Measurements from ENCODE around the gene GCC2. TPM values are rescaled to one million over a fixed set of nuclear protein-coding genes. Genes with fewer than 3 reads are reported as not detected.
"Not testable (repeated sequence)": the region's sequence is repeated elsewhere in the genome, so short reads cannot be mapped to it uniquely, and the experiment has no call there.

The GCC2 gene
- total and polyA plus RNA-seq, 9 of the 15 experiments (the other 6 are each of a cell fraction or from before 2014, with no cell fraction given): 11.4 to 35.7 (median 19.9) TPM

- POLR2A ChIA-PET; H3K27me3 ChIP-seq (ENCODE audit: control insufficient read depth in 2 of 2, insufficient read depth in 2 of 2, low read length in 2 of 2); H3K9ac ChIP-seq (ENCODE audit: insufficient read depth in 1 of 2, low read depth in 2 of 2, low read length in 2 of 2); H2AFZ ChIP-seq (ENCODE audit: low read depth, low read length); BruUV-seq (replicated peaks); CTCF ChIA-PET (ENCODE audit: low intra/inter-chr PET ratio); H3K9me1 ChIP-seq (ENCODE audit: control insufficient read depth, insufficient read depth, low read length); ATAC-seq; in situ Hi-C loops (cut with MboI); FAIRE-seq; H3K79me2 ChIP-seq (ENCODE audit: control insufficient read depth, insufficient read depth, low read length); H3K4me3 ChIP-seq; H4K20me1 ChIP-seq (replicated peaks; ENCODE audit: control insufficient read depth, insufficient read depth, low read length); H3K4me1 ChIP-seq (replicated peaks in 1 of 2; ENCODE audit: control insufficient read depth in 2 of 2, insufficient read depth in 2 of 2, low read length in 2 of 2); H3K27ac ChIP-seq (ENCODE audit: extremely low read depth, low read depth, low read length); DNase-seq (ENCODE audit: extremely low read depth in 1 of 4, low spot score in 3 of 4); H3K9me3 ChIP-seq (replicated peaks; ENCODE audit: control insufficient read depth, insufficient read depth, low read depth, low read length); H3K4me2 ChIP-seq (ENCODE audit: insufficient read depth, low read length); intact Hi-C loops (cut with micrococcal nuclease): not testable (repeated sequence)
- peak; percentile 79 for TF ChIP-seq MAFG (tag; conservative IDR thresholded peaks at IDR 0.05)
- TF ChIP-seq C11orf30 (IDR thresholded peaks at IDR 0.05; ENCODE audit: low read depth): 0 out of 2 replicates have a peak, but pooled peaks have one; percentile 17
- TF ChIP-seq NFE2L1 (tag; IDR thresholded peaks at IDR 0.05; ENCODE audit: borderline replicate concordance, low read depth): peak; percentile 54; the same call in 1 of the 2 replicates
- TF ChIP-seq ZNF316 (IDR thresholded peaks at IDR 0.05): peak; percentile 68
- 100% methylated on average over 1 of the region's 3 CpGs for WGBS (ENCODE audit: insufficient coverage, low coverage, missing lambda C conversion rate)
- H3K36me3 ChIP-seq (ENCODE audit: control insufficient read depth, insufficient read depth, low read length): peaks cover 27% of the 10 kb centered on the region
Observed at GRCh38 chr2:108496167-108496566, 47.2 kb downstream of the GCC2 start.

DNA sequence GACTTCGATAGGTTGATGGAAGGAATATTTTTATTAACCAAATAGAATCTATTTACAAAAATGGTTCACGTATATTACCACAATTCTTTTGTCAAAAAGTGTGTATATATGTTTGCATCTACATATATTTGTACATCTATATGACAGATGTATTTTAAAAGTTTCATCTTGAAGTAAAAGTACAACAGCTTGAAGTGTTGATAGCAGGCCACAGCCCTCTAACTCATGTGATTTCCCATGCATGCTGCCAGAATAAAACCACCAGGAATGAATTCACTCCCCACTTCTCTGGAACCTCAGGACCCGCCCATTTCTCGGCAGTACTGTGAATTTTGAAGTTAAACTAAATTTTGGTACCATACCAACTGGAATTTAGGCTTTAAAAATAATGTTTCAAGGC, 58.6 kb downstream of the GCC2 start:
- intact Hi-C loops (cut with micrococcal nuclease); FAIRE-seq; BruUV-seq (replicated peaks); H3K4me2 ChIP-seq (ENCODE audit: insufficient read depth, low read length); H3K9ac ChIP-seq (ENCODE audit: insufficient read depth in 1 of 2, low read depth in 2 of 2, low read length in 2 of 2); ATAC-seq; H3K9me1 ChIP-seq (ENCODE audit: control insufficient read depth, insufficient read depth, low read length); H3K79me2 ChIP-seq (ENCODE audit: control insufficient read depth, insufficient read depth, low read length); H3K4me1 ChIP-seq (replicated peaks in 1 of 2; ENCODE audit: control insufficient read depth in 2 of 2, insufficient read depth in 2 of 2, low read length in 2 of 2); in situ Hi-C loops (cut with MboI); POLR2A ChIA-PET; CTCF ChIA-PET (ENCODE audit: low intra/inter-chr PET ratio); H3K27ac ChIP-seq (ENCODE audit: extremely low read depth, low read depth, low read length); DNase-seq (ENCODE audit: extremely low read depth in 1 of 4, low spot score in 3 of 4); H3K36me3 ChIP-seq (ENCODE audit: control insufficient read depth, insufficient read depth, low read length); H3K4me3 ChIP-seq; H3K9me3 ChIP-seq (replicated peaks; ENCODE audit: control insufficient read depth, insufficient read depth, low read depth, low read length); H2AFZ ChIP-seq (ENCODE audit: low read depth, low read length); H3K27me3 ChIP-seq (ENCODE audit: control insufficient read depth in 2 of 2, insufficient read depth in 2 of 2, low read length in 2 of 2); H4K20me1 ChIP-seq (replicated peaks; ENCODE audit: control insufficient read depth, insufficient read depth, low read length): not testable (repeated sequence)
- 96% methylated on average over 2 of the region's 4 CpGs for WGBS (ENCODE audit: insufficient coverage, low coverage, missing lambda C conversion rate)

DNA sequence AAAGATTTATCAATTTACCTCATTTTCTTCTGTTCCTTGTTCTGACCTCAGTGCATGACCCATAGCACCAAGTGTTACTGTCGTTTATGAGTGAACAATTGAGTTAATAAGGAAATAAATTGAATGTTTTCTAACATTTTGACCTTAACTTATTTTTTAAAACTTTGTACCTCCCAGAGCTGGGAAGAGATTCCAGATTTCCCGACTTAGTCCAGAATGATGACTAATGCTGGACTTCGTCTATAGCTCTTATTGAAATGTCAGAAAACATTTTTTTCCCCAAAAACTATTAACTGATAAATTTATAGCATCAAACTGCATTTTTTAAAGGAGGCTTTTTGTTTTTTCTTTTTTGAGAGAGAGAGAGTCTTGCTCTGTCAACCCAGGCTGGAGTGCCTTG, 63.4 kb downstream of the GCC2 start:
- H3K4me1 ChIP-seq (replicated peaks in 1 of 2; ENCODE audit: control insufficient read depth in 2 of 2, insufficient read depth in 2 of 2, low read length in 2 of 2); H3K9me1 ChIP-seq (ENCODE audit: control insufficient read depth, insufficient read depth, low read length); H3K27me3 ChIP-seq (ENCODE audit: control insufficient read depth in 2 of 2, insufficient read depth in 2 of 2, low read length in 2 of 2); DNase-seq (ENCODE audit: extremely low read depth in 1 of 4, low spot score in 3 of 4); H3K9ac ChIP-seq (ENCODE audit: insufficient read depth in 1 of 2, low read depth in 2 of 2, low read length in 2 of 2); H2AFZ ChIP-seq (ENCODE audit: low read depth, low read length); intact Hi-C loops (cut with micrococcal nuclease); ATAC-seq; H3K4me2 ChIP-seq (ENCODE audit: insufficient read depth, low read length); H3K79me2 ChIP-seq (ENCODE audit: control insufficient read depth, insufficient read depth, low read length); H3K9me3 ChIP-seq (replicated peaks; ENCODE audit: control insufficient read depth, insufficient read depth, low read depth, low read length); H3K36me3 ChIP-seq (ENCODE audit: control insufficient read depth, insufficient read depth, low read length); BruUV-seq (replicated peaks); POLR2A ChIA-PET; H3K27ac ChIP-seq (ENCODE audit: extremely low read depth, low read depth, low read length); H3K4me3 ChIP-seq; H4K20me1 ChIP-seq (replicated peaks; ENCODE audit: control insufficient read depth, insufficient read depth, low read length); FAIRE-seq; CTCF ChIA-PET (ENCODE audit: low intra/inter-chr PET ratio): not testable (repeated sequence)
- in situ Hi-C loops (cut with MboI): loop anchor here (10.0 kb wide), 1 partner anchor 618 kb away; no protein-coding TSS in a partner anchor
- WGBS (ENCODE audit: insufficient coverage, low coverage, missing lambda C conversion rate): 43% methylated on average over 3 of the region's 3 CpGs
